GM21528 (cell line): ENCODE data around the gene ARL17B.
"Not testable (repeated sequence)": the region's sequence is repeated elsewhere in the genome, so short reads cannot be mapped to it uniquely, and the experiment has no call there.

Experiments
- ATAC-seq: cut with Tn5 transposase; IDR thresholded peaks from one replicate; pipeline ENCODE4 v1.9.1; 2021; ENCODE audit warnings: mild to moderate bottlenecking, moderate library complexity; ENCODE audit not compliant: unreplicated experiment, low FRiP score

ARL17B gene

DNA sequence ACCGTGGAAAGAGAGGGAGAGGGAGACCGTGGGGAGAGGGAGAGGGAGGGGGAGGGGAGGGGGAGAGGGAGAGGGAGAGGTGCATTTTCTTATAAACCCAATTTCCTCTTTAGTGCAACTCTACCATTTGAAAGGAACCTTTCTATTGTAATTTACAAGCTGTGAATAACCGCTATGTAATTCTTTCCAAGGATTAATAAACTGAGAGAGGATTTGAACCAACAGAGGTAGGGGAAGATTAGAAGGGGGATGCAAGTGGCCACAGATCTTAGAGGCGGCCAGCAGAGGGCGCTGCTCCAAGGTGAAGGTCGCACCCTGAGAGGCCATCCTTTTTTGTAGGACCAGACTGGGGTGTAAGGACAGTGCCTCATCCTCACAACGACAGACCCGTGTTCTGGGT, 107.8 kb downstream of the ARL17B start:
- ATAC-seq: not testable (repeated sequence)

- ATAC-seq: not testable (repeated sequence)
Observed at GRCh38 chr17:46252804-46253203, 108.8 kb downstream of the ARL17B start.

DNA sequence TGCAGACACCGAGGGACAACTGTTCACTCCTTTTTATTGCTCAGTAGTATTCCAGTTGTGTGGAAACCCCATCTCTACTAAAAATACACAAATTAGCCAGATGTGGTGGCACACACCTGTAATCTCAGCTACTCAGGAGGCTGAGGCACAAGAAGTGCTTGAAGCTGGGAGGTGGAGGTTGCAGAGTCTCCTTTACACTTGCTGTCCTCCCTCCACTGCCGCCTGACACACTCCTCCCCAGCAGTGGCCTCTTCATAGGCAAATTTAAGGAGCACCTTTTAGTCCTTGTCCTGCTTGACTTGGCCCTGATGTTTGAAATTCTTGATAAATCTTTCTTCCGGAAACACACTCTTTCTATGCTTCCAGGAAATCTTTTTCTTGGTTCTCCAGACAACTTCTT, 112.4 kb downstream of the ARL17B start:
- ATAC-seq: not testable (repeated sequence)

- ATAC-seq: not testable (repeated sequence)
Observed at GRCh38 chr17:46244949-46245768, 116.4 kb downstream of the ARL17B start.

GRCh38 chr17:46244339-46244913, 117.1 kb downstream of the ARL17B start:
- ATAC-seq: not testable (repeated sequence)

DNA sequence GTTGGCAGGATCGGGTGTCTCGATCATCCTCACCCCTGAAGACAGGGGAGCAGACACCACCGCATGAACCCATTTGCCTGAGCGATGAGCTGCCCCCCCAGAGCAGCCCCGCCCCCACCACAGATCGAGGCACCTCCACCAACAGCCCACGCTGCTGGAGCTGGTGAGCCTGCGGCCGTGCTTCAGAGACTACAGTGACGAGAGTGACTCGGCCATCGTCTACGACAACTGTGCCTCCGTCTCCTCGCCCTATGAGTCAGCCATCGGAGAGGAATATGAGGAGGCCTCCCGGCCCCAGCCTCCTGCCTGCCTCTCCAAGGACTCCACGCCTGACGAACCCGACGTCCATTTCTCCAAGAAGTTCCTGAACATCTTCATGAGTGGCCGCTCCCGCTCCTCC, 117.6 kb downstream of the ARL17B start:
- ATAC-seq: not testable (repeated sequence)

GRCh38 chr17:46243505-46243904, 118.1 kb downstream of the ARL17B start:
- ATAC-seq: not testable (repeated sequence)

GRCh38 chr17:46231359-46231758, 130.2 kb downstream of the ARL17B start:
- not testable (repeated sequence) for ATAC-seq

DNA sequence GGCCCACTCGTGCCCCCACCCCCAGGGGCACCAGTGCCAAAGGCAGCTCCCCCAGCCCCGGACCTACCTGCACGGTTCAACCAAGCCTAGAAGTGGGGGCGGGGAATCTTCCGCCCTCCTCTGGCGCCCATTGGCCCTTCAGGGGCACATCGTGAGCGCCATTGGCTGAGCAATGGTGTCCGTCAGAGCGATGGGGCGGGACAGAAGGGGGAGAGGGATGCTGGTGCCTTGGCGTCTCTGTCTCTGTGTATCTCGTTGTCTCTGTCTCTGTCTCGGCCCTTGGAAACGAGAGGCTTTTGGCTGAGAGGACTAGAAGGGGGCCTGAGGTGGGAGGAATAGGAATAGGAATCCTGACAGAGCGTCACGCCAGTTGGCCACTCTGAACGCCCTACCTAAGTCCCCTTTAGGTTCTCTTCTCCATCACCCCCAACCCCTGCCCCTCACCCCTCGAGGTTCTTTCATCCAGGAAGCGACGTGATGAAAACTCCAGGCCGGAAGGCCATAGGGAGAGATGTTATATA, 136.2 kb downstream of the ARL17B start:
- ATAC-seq: peak; percentile 96

DNA sequence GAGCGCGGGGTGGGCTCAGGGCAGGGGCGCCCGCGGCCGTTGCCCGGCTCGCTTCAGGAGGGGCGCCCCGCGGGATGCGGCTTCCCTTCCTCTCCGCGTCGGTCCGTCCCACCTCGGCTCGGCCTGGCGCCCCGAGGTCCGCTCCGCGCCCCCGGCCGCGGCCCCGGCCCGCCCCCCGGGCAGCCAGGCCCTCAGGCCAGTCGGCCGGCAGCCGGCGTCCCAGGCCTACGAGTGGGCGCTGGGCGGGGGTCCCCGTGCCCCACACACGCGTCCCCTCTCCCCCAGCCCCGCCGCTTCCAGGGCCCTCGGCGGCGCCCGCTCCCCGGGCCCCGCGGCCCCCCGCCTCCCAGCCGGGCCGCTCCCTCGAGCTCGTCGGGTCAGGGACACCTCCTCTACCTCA, 136.7 kb downstream of the ARL17B start:
- ATAC-seq: peak; percentile 39
